Peyer's patch (tissue), 4 donors: ENCODE measurements around the gene ULK3.

Experiments
- CTCF ChIP-seq, 6 experiments: fragments of 450-650 bp in 4 of 6; fragments of 200-600 bp in 2 of 6; sonication (generic) in 1 of 6; IDR thresholded peaks; one replicate each; pipeline ENCODE4 v1.5.1; 2017 to 2019; ENCODE audit warnings: antibody characterized with exemption in 6 of 6, mild to moderate bottlenecking in 3 of 6, moderate library complexity in 1 of 6
- POLR2A ChIP-seq, 2 donors: fragments of 450-650 bp; IDR thresholded peaks; one replicate each; pipeline ENCODE4 v1.5.1; 2017; ENCODE audit warnings: antibody characterized with exemption in 2 of 2, mild to moderate bottlenecking in 2 of 2, moderate library complexity in 2 of 2

GRCh38 chr15:74865316-74865715 is 22.4 kb upstream of the ULK3 start:
- TF ChIP-seq CTCF (IDR thresholded peaks at IDR 0.05) (no peak), POLR2A (IDR thresholded peaks at IDR 0.05) (no peak)
